ENCODE measurements around the gene GCH1. TPM values are rescaled to one million over a fixed set of nuclear protein-coding genes. Genes with fewer than 3 reads are reported as not detected.

Gene GCH1
- total RNA-seq, 6 experiments from 2014 or later = 41.5 to 93.6 (median 58.1) TPM

DNA sequence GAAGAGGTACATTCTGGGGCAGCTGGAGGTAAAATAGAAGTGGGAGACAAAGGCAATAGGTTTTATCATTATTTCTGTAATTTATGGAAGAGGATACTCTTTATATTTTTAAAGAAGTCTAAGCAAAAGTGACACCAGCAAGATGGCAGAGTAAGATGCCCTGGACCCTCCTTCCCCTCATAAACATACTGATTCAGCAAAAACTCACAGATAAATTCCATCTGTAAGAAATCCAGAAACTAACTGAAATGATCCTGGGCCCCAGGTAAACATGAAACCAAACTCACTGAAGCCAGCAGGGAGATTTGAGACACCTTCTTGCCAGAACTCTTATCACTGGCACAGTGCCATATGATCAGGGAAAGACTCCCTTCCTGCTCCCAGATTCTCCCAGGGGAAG, 79.9 kb downstream of the GCH1 start:
- no peaks in the 10 kb centered on the region for H3K36me3 ChIP-seq
- no peaks in the 10 kb centered on the region for H3K9me3 ChIP-seq
- ATAC-seq (no peak), DNase-seq (no peak)
- no peak overlapping the region for H3K4me3 ChIP-seq
- H3K27ac ChIP-seq = no peak overlapping the region
- TF ChIP-seq, protein P1, sequence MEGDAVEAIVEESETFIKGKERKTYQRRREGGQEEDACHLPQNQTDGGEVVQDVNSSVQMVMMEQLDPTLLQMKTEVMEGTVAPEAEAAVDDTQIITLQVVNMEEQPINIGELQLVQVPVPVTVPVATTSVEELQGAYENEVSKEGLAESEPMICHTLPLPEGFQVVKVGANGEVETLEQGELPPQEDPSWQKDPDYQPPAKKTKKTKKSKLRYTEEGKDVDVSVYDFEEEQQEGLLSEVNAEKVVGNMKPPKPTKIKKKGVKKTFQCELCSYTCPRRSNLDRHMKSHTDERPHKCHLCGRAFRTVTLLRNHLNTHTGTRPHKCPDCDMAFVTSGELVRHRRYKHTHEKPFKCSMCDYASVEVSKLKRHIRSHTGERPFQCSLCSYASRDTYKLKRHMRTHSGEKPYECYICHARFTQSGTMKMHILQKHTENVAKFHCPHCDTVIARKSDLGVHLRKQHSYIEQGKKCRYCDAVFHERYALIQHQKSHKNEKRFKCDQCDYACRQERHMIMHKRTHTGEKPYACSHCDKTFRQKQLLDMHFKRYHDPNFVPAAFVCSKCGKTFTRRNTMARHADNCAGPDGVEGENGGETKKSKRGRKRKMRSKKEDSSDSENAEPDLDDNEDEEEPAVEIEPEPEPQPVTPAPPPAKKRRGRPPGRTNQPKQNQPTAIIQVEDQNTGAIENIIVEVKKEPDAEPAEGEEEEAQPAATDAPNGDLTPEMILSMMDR (IDR thresholded peaks at IDR 0.05) = no peak
- TF ChIP-seq POLR2A (IDR thresholded peaks at IDR 0.05) = no peak
- H3K27me3 ChIP-seq = no peaks in the 10 kb centered on the region
- intact Hi-C loops (cut with DNase I) = no loop called here
- H3K4me1 ChIP-seq = no peaks in the 10 kb centered on the region

DNA sequence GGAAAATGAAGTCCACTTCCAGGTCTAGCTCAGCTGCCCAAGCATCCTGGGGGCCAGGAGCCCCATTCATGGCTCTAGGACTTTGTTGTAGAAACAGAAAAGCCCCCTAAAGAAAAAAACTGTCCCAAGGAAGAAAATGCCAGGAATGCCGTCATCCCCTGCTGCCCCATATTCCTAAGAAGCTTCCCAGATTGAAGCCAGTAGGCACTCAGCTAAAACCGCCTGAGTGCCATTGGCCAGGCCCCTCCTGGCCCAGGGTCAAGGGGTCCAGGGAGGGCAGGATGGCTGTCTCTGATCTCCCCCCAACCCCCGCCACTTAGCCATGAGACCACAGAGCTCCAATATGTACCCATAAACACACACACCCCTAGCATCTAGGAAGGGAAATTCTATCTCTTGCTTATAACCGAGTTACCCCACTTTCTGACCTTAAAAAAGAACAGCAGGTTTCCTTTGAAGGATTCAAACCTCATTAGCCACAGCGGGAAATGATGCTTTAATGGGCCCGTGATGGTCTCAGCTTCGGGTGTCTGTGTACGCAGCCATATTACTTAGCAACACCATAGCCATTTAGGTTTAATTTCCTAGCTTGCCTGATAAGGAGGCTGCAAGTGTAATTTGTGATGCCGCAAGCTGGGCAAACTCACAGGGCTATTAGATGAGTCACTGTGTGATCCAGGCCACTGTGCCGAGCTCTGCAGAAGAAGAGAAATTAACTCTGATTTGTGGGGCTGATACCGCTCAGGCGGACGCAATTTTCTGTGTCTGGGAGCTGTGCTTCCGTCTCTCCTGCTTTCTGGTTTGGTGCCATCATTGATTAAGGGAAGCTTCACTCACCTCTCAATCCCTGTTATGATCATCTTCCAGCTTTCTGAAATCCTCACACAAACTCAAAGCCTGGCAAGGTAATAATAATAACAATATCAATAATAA, 84.2 kb downstream of the GCH1 start:
- no peaks in the 10 kb centered on the region for H3K36me3 ChIP-seq
- no peaks in the 10 kb centered on the region for H3K4me1 ChIP-seq
- H3K9me3 ChIP-seq = no peaks in the 10 kb centered on the region
- no peak overlapping the region for H3K4me3 ChIP-seq
- WGBS (ENCODE audit: insufficient coverage, low coverage, low lambda C conversion rate, missing lambda C conversion rate) = 72% methylated on average over 7 of the region's 14 CpGs
- no peak for TF ChIP-seq POLR2A (IDR thresholded peaks at IDR 0.05)
- intact Hi-C loops (cut with DNase I) = no loop called here
- ATAC-seq (no peak), DNase-seq (no peak)
- H3K27me3 ChIP-seq = no peaks in the 10 kb centered on the region
- H3K27ac ChIP-seq = no peak overlapping the region

DNA sequence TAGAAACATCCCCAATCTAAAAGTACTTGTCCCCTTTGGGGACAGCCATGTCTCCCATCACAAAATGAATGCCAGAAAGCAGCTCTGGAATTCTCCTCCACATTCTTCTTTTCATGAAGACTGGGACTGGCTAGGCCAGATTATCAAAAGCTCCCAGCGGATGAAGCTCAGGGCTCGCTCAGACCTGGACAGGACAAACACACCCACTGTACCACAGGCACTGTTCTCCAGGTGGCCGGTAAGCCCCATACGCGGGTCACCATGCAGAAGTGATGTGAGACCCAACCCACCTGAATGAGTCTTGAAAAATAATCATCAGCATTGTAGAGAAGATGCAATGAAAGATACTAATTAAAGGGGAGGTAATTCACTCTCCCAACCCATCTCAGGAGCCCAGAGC, 85.1 kb downstream of the GCH1 start:
- Histone ChIP-seq H3K9me3 (no peaks in the 10 kb centered on the region), H3K27ac (no peak overlapping the region), H3K27me3 (no peaks in the 10 kb centered on the region), H3K36me3 (no peaks in the 10 kb centered on the region), H3K4me1 (no peaks in the 10 kb centered on the region), H3K4me3 (no peak overlapping the region)
- intact Hi-C loops (cut with DNase I) = no loop called here
- WGBS (ENCODE audit: insufficient coverage, low coverage, low lambda C conversion rate, missing lambda C conversion rate) = 94% methylated on average over 5 of the region's 5 CpGs
- TF ChIP-seq POLR2A (IDR thresholded peaks at IDR 0.05) = no peak
- TF ChIP-seq, protein P1 (IDR thresholded peaks at IDR 0.05) = no peak
- ATAC-seq = no peak
- DNase-seq = no peak

DNA sequence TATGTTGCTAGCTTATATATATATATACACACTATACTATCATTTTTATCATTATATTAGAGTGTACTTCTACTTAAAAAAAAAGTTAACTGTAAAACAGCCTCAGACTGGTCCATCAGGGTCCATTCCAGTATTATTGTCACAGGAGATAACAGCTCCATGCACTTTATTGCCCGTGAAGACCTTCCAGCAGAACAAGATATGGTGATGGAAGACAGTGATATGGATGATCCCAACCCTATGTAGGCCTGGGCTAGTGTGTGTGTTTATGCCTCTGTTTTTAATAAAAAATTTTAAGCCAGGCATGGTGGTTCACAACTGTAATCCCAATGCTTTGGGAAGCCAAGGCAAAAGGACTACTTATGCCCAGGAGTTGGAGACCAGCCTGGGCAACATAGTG, 86.2 kb downstream of the GCH1 start:
- ATAC-seq (no peak), DNase-seq (no peak)
- Histone ChIP-seq H3K4me3 (no peak overlapping the region), H3K4me1 (no peaks in the 10 kb centered on the region), H3K9me3 (no peaks in the 10 kb centered on the region), H3K36me3 (no peaks in the 10 kb centered on the region), H3K27me3 (no peaks in the 10 kb centered on the region), H3K27ac (no peak overlapping the region)
- intact Hi-C loops (cut with DNase I) = no loop called here
- TF ChIP-seq POLR2A (IDR thresholded peaks at IDR 0.05) = no peak
- WGBS (ENCODE audit: insufficient coverage, low coverage, low lambda C conversion rate, missing lambda C conversion rate) = 83% methylated on average over 1 of the region's 1 CpG

DNA sequence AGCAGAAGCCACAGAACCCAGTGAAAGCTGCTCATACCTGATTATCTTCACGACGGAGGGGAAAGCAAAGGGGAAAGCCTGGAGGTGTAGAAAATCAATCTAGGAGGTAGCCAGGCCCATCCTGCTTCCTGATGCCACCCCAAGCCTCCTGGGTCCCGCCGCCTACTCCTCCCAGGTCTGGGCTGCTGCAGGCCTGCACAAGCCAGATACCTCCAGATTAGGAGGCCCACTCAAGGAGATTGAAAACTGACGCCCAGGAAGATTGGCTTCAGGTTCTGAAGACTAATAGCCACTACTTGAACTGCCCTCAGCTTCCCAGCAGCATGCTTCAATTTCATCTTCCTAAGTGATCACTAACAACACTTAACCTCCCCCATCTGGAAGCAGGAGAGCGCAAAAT, 87.1 kb downstream of the GCH1 start:
- Histone ChIP-seq H3K27me3 (no peaks in the 10 kb centered on the region), H3K4me3 (no peak overlapping the region), H3K9me3 (no peaks in the 10 kb centered on the region), H3K27ac (no peak overlapping the region), H3K4me1 (no peaks in the 10 kb centered on the region), H3K36me3 (no peaks in the 10 kb centered on the region)
- 77% methylated on average over 3 of the region's 6 CpGs for WGBS (ENCODE audit: insufficient coverage, low coverage, low lambda C conversion rate, missing lambda C conversion rate)
- DNase-seq (no peak), ATAC-seq (no peak)
- intact Hi-C loops (cut with DNase I) = no loop called here
- TF ChIP-seq, protein P1 (IDR thresholded peaks at IDR 0.05) = no peak
- TF ChIP-seq POLR2A (IDR thresholded peaks at IDR 0.05) = no peak

Measured in right lobe of liver (tissue), 6 donors.